Measurements from ENCODE around the gene CHRM4. TPM values are rescaled to one million over a fixed set of nuclear protein-coding genes. Genes with fewer than 3 reads are reported as not detected.
A peak's percentile ranks its signal among the peaks of the same experiment; 100 is the strongest.

Gene CHRM4
- total RNA-seq, 1 donor = 0.36 TPM

DNA sequence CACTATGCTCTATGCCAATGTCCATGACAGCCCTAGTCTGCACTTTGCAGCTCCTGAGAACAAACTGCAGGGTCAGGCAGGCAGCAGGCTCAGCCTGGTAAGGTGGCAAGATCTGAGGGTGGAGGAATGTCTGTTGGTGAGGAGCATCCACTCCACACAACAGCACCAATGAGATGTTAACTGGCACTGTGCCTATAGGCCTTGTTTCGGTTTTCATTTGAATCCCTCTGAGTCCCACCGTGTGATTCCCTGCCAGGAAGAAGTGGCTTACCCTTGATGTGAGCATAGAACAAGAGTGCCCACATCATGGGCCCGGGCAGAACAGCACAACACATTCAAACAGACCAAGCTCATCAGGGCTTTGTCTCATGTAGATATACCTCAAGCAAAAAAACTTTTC, 44.1 kb upstream of the CHRM4 start:
- Histone ChIP-seq H3K4me2 (ENCODE audit: insufficient read depth, low read length) (no peak overlapping the region), H3K27me3 (ENCODE audit: insufficient read depth, low read length) (no peaks in the 10 kb centered on the region), H3K4me1 (ENCODE audit: insufficient read depth, low read length) (no peaks in the 10 kb centered on the region), H3K9me3 (ENCODE audit: low read depth, low read length) (no peaks in the 10 kb centered on the region), H3K79me2 (ENCODE audit: insufficient read depth, low read length) (no peaks in the 10 kb centered on the region), H3K4me3 (ENCODE audit: insufficient read depth, low read length) (no peak overlapping the region), H2AFZ (ENCODE audit: low read length) (no peak overlapping the region), H3K27ac (ENCODE audit: low read depth, low read length) (no peak overlapping the region), H4K20me1 (ENCODE audit: insufficient read depth, low read length) (peaks cover 5% of the 10 kb centered on the region), H3K36me3 (ENCODE audit: insufficient read depth, low read length) (peaks cover 19% of the 10 kb centered on the region)
- DNase-seq (ENCODE audit: insufficient read length, low spot score, missing footprints) = no peak
- TF ChIP-seq CTCF (IDR thresholded peaks at IDR 0.05; ENCODE audit: extremely low read depth, low read depth, low read length) = no peak

DNA sequence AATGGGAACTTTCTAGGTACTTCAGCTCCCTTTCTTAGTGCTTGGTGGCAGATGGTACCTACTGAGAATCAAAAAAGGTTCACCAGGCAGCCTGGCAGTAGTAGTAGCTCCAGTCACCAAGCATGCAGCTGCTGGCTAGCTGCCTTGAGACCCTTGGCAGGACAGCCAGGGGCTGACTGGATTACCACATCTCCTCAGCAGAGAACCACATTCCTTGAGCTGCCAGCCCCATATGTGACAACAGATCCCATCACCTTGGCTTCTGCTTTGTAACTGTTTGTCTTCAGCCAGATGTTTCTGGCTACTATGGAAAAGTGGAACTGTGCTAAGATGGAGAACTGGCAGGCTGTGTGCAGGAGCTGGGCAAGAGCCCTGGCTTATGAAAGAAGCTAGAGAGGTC, 39.6 kb upstream of the CHRM4 start:
- no peak overlapping the region for H3K4me2 ChIP-seq (ENCODE audit: insufficient read depth, low read length)
- no peaks in the 10 kb centered on the region for H3K9me3 ChIP-seq (ENCODE audit: low read depth, low read length)
- DNase-seq (ENCODE audit: insufficient read length, low spot score, missing footprints) = no peak
- H4K20me1 ChIP-seq (ENCODE audit: insufficient read depth, low read length) = peaks cover 3% of the 10 kb centered on the region
- no peaks in the 10 kb centered on the region for H3K27me3 ChIP-seq (ENCODE audit: insufficient read depth, low read length)
- no peaks in the 10 kb centered on the region for H3K79me2 ChIP-seq (ENCODE audit: insufficient read depth, low read length)
- no peaks in the 10 kb centered on the region for H3K4me1 ChIP-seq (ENCODE audit: insufficient read depth, low read length)
- H3K4me3 ChIP-seq (ENCODE audit: insufficient read depth, low read length) = no peak overlapping the region
- H2AFZ ChIP-seq (ENCODE audit: low read length) = no peak overlapping the region
- peaks cover 22% of the 10 kb centered on the region for H3K36me3 ChIP-seq (ENCODE audit: insufficient read depth, low read length)
- no peak for TF ChIP-seq CTCF (IDR thresholded peaks at IDR 0.05; ENCODE audit: extremely low read depth, low read depth, low read length)
- H3K27ac ChIP-seq (ENCODE audit: low read depth, low read length) = no peak overlapping the region

GRCh38 chr11:46429717-46430116, 38.1 kb upstream of the CHRM4 start:
- DNase-seq (ENCODE audit: insufficient read length, low spot score, missing footprints) = peak; percentile 31

DNA sequence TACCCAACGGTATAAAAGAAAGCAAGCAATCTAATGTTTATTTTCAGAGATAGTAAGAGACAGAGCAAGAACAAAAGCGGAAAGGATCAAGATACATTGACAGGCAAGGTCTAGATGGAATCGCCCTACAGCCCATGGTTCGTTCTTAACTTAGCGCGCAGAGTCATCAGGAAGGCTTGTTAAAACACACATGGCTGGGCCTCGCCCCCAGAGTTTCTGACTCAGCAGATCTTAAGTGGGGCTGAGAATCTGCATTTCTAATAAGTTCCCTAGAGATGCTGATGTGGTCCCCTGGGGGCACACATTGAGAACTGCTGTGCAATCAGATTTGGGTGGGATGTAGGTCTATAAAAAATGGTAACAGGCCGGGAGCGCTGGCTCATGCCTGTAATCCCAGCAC, 35.8 kb upstream of the CHRM4 start:
- H3K4me2 ChIP-seq (ENCODE audit: insufficient read depth, low read length) = no peak overlapping the region
- no peak for TF ChIP-seq CTCF (IDR thresholded peaks at IDR 0.05; ENCODE audit: extremely low read depth, low read depth, low read length)
- no peaks in the 10 kb centered on the region for H4K20me1 ChIP-seq (ENCODE audit: insufficient read depth, low read length)
- no peaks in the 10 kb centered on the region for H3K27me3 ChIP-seq (ENCODE audit: insufficient read depth, low read length)
- no peak overlapping the region for H3K27ac ChIP-seq (ENCODE audit: low read depth, low read length)
- H3K36me3 ChIP-seq (ENCODE audit: insufficient read depth, low read length) = peaks cover 10% of the 10 kb centered on the region
- H2AFZ ChIP-seq (ENCODE audit: low read length) = no peak overlapping the region
- H3K4me1 ChIP-seq (ENCODE audit: insufficient read depth, low read length) = no peaks in the 10 kb centered on the region
- no peak for DNase-seq (ENCODE audit: insufficient read length, low spot score, missing footprints)
- no peaks in the 10 kb centered on the region for H3K9me3 ChIP-seq (ENCODE audit: low read depth, low read length)
- H3K79me2 ChIP-seq (ENCODE audit: insufficient read depth, low read length) = no peaks in the 10 kb centered on the region
- H3K4me3 ChIP-seq (ENCODE audit: insufficient read depth, low read length) = no peak overlapping the region

More at GRCh38 chr11:46429717-46430116, 38.1 kb upstream of the CHRM4 start:
- H3K9me3 ChIP-seq (ENCODE audit: low read depth, low read length) = no peaks in the 10 kb centered on the region
- H4K20me1 ChIP-seq (ENCODE audit: insufficient read depth, low read length) = no peaks in the 10 kb centered on the region
- H3K79me2 ChIP-seq (ENCODE audit: insufficient read depth, low read length) = no peaks in the 10 kb centered on the region
- no peak overlapping the region for H3K4me2 ChIP-seq (ENCODE audit: insufficient read depth, low read length)
- H2AFZ ChIP-seq (ENCODE audit: low read length) = no peak overlapping the region
- no peaks in the 10 kb centered on the region for H3K27me3 ChIP-seq (ENCODE audit: insufficient read depth, low read length)
- no peak for TF ChIP-seq CTCF (IDR thresholded peaks at IDR 0.05; ENCODE audit: extremely low read depth, low read depth, low read length)
- H3K4me1 ChIP-seq (ENCODE audit: insufficient read depth, low read length) = no peaks in the 10 kb centered on the region
- H3K27ac ChIP-seq (ENCODE audit: low read depth, low read length) = peak overlapping the region; percentile 45
- H3K4me3 ChIP-seq (ENCODE audit: insufficient read depth, low read length) = no peak overlapping the region
- H3K36me3 ChIP-seq (ENCODE audit: insufficient read depth, low read length) = peaks cover 22% of the 10 kb centered on the region
